ENCODE data around the gene DUS2.

DNA sequence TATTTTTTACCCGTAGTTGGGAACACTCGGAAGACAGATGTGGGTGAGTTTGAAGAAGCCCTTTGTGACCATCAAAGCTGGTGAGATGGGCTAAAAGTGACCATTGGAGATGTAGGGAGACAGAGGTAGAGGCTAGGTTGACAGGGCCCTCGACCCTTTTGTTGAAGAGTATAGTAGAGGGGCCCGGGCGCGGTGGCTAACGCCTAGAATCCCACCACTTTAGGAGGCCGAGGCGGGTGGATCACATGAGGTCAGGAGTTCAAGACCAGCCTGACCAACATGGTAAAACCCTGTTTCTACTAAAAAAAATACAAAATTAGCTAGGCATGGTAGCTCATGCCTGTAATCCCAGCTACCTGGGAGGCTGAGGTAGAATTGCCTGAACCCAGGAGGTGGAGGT lies 45.8 kb downstream of the DUS2 start:
- TF ChIP-seq, protein P1, sequence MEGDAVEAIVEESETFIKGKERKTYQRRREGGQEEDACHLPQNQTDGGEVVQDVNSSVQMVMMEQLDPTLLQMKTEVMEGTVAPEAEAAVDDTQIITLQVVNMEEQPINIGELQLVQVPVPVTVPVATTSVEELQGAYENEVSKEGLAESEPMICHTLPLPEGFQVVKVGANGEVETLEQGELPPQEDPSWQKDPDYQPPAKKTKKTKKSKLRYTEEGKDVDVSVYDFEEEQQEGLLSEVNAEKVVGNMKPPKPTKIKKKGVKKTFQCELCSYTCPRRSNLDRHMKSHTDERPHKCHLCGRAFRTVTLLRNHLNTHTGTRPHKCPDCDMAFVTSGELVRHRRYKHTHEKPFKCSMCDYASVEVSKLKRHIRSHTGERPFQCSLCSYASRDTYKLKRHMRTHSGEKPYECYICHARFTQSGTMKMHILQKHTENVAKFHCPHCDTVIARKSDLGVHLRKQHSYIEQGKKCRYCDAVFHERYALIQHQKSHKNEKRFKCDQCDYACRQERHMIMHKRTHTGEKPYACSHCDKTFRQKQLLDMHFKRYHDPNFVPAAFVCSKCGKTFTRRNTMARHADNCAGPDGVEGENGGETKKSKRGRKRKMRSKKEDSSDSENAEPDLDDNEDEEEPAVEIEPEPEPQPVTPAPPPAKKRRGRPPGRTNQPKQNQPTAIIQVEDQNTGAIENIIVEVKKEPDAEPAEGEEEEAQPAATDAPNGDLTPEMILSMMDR (IDR thresholded peaks at IDR 0.05): no peak
- TF ChIP-seq POLR2AphosphoS5 (IDR thresholded peaks at IDR 0.05) (no peak), POLR2A (IDR thresholded peaks at IDR 0.05) (no peak), EP300 (IDR thresholded peaks at IDR 0.05; ENCODE audit: low read depth) (no peak)
